Measurements from ENCODE around the gene ST6GALNAC4.
"Not testable (repeated sequence)": the region's sequence is repeated elsewhere in the genome, so short reads cannot be mapped to it uniquely, and the experiment has no call there.

The ST6GALNAC4 gene

GRCh38 chr9:127884976-127885490 is 31.8 kb downstream of the ST6GALNAC4 start:
- no peak for DNase-seq

GRCh38 chr9:127884427-127884911 is 32.4 kb downstream of the ST6GALNAC4 start:
- peak; percentile 69 for DNase-seq

- no peak for DNase-seq
Observed at GRCh38 chr9:127883959-127884358, 32.9 kb downstream of the ST6GALNAC4 start.

- DNase-seq, result not testable (repeated sequence)
Observed at GRCh38 chr9:127881715-127882114, 35.1 kb downstream of the ST6GALNAC4 start.

GRCh38 chr9:127880143-127880542 is 36.7 kb downstream of the ST6GALNAC4 start:
- DNase-seq, result no peak

- DNase-seq, result no peak
Observed at GRCh38 chr9:127878652-127879390, 38.0 kb downstream of the ST6GALNAC4 start.

- DNase-seq, result no peak
Observed at GRCh38 chr9:127878001-127878651, 38.7 kb downstream of the ST6GALNAC4 start.

GRCh38 chr9:127877566-127877998 is 39.3 kb downstream of the ST6GALNAC4 start, which contains the start of gene AK1:
Gene AK1, minus strand, starts transcription at chr9:127877675. Its CDS starts 3,058 bp downstream, at chr9:127874617.
- DNase-seq, result peak; percentile 42

- no peak for DNase-seq
Observed at GRCh38 chr9:127876764-127877562, 39.9 kb downstream of the ST6GALNAC4 start.

- DNase-seq, result no peak
Observed at GRCh38 chr9:127876026-127876763, 40.6 kb downstream of the ST6GALNAC4 start.

GRCh38 chr9:127875306-127875966 is 41.4 kb downstream of the ST6GALNAC4 start:
- DNase-seq, result no peak

- no peak for DNase-seq
Observed at GRCh38 chr9:127874301-127875221, 42.3 kb downstream of the ST6GALNAC4 start.

GRCh38 chr9:127873886-127874285 is 43.0 kb downstream of the ST6GALNAC4 start:
- DNase-seq, result no peak

- no peak for DNase-seq
Observed at GRCh38 chr9:127873223-127873691, 43.6 kb downstream of the ST6GALNAC4 start.

GRCh38 chr9:127872369-127873222 is 44.2 kb downstream of the ST6GALNAC4 start:
- DNase-seq, result no peak

- no peak for DNase-seq
Observed at GRCh38 chr9:127871531-127871930, 45.3 kb downstream of the ST6GALNAC4 start.

- no peak for DNase-seq
Observed at GRCh38 chr9:127870887-127871286, 46.0 kb downstream of the ST6GALNAC4 start.

- not testable (repeated sequence) for DNase-seq
Observed at GRCh38 chr9:127870153-127870491, 46.7 kb downstream of the ST6GALNAC4 start.

All from NCI-H1105 treated with DMSO at 0.1 percent for 48 hours (cell line).